ENCODE measurements around the gene SEPTIN10. TPM values are rescaled to one million over a fixed set of nuclear protein-coding genes. Genes with fewer than 3 reads are reported as not detected.
A peak's percentile ranks its signal among the peaks of the same experiment; 100 is the strongest.

Gene SEPTIN10
- total RNA-seq, 4 donors from 2014 or later, result 81.7 to 134 (median 114) TPM

GRCh38 chr2:109510136-109511028, 103.4 kb downstream of the SEPTIN10 start:
- TF ChIP-seq POLR2A (IDR thresholded peaks at IDR 0.05) (no peak), CTCF (IDR thresholded peaks at IDR 0.05) (peak in 1 of 3 donors; percentile 80)
- H3K4me3 ChIP-seq (ENCODE audit: low read depth, poor library complexity, severe bottlenecking), result no peak overlapping the region
- DNase-seq (ENCODE audit: low spot score in 2 of 2), result peak; percentile 77 to 95
- WGBS, 2 donors, result 53 to 59% methylated on average over 18 to 19 of the region's 19 CpGs
- intact Hi-C loops (cut with DNase I; ENCODE audit: low total_unique reads), result loop anchor here (5.0 kb wide), 2 partner anchors 198 to 383 kb away; partner anchors contain the start of gene SH3RF3

GRCh38 chr2:109508556-109508955, 105.2 kb downstream of the SEPTIN10 start:
- no peak for TF ChIP-seq CTCF (IDR thresholded peaks at IDR 0.05)
- no peak for TF ChIP-seq POLR2A (IDR thresholded peaks at IDR 0.05)
- H3K4me3 ChIP-seq (ENCODE audit: low read depth, poor library complexity, severe bottlenecking), result no peak overlapping the region
- intact Hi-C loops (cut with DNase I; ENCODE audit: low total_unique reads), result no loop called here
- WGBS, 2 donors, result 64 to 72% methylated on average over 8 of the region's 8 CpGs
- DNase-seq (ENCODE audit: low spot score in 2 of 2), result no peak

- TF ChIP-seq CTCF (IDR thresholded peaks at IDR 0.05), result no peak
- TF ChIP-seq POLR2A (IDR thresholded peaks at IDR 0.05), result no peak
- intact Hi-C loops (cut with DNase I; ENCODE audit: low total_unique reads), result no loop called here
- no peak overlapping the region for H3K4me3 ChIP-seq (ENCODE audit: low read depth, poor library complexity, severe bottlenecking)
- 70 to 75% methylated on average over 6 of the region's 6 CpGs for WGBS, 2 donors
- DNase-seq (ENCODE audit: low spot score in 2 of 2), result no peak
Measured at GRCh38 chr2:109507828-109508227, 105.9 kb downstream of the SEPTIN10 start.

- 59 to 71% methylated on average over 7 of the region's 7 CpGs for WGBS, 2 donors
- no peak for TF ChIP-seq CTCF (IDR thresholded peaks at IDR 0.05)
- TF ChIP-seq POLR2A (IDR thresholded peaks at IDR 0.05), result no peak
- no peak for DNase-seq (ENCODE audit: low spot score in 2 of 2)
- intact Hi-C loops (cut with DNase I; ENCODE audit: low total_unique reads), result no loop called here
- H3K4me3 ChIP-seq (ENCODE audit: low read depth, poor library complexity, severe bottlenecking), result no peak overlapping the region
Measured at GRCh38 chr2:109507217-109507616, 106.5 kb downstream of the SEPTIN10 start.

- intact Hi-C loops (cut with DNase I; ENCODE audit: low total_unique reads), result no loop called here
- H3K4me3 ChIP-seq (ENCODE audit: low read depth, poor library complexity, severe bottlenecking), result no peak overlapping the region
Measured at GRCh38 chr2:109503191-109503590, 110.6 kb downstream of the SEPTIN10 start.

More at GRCh38 chr2:109503191-109503590, 110.6 kb downstream of the SEPTIN10 start:
- DNase-seq (ENCODE audit: low spot score in 2 of 2), result no peak
- no peak for TF ChIP-seq POLR2A (IDR thresholded peaks at IDR 0.05)
- TF ChIP-seq CTCF (IDR thresholded peaks at IDR 0.05), result no peak
- 66 to 79% methylated on average over 5 of the region's 5 CpGs for WGBS, 2 donors
